ENCODE measurements around the gene CGB7.

CGB7 gene

GRCh38 chr19:49069026-49069425 lies 11.5 kb upstream of the CGB7 start:
- Histone ChIP-seq H3K4me1 (ENCODE audit: control insufficient read depth, low read length) (no peaks in the 10 kb centered on the region), H3K79me2 (ENCODE audit: control insufficient read depth, low read length) (no peaks in the 10 kb centered on the region), H3K4me3 (ENCODE audit: low read length) (no peak overlapping the region), H3K9me2 (replicated peaks; ENCODE audit: control insufficient read depth, low read length) (no peaks in the 10 kb centered on the region), H3K27ac (ENCODE audit: low read depth, low read length) (no peak overlapping the region), H3K36me3 (ENCODE audit: control insufficient read depth, low read length) (no peaks in the 10 kb centered on the region), H3F3A (ENCODE audit: control insufficient read depth, insufficient read depth) (no peaks in the 10 kb centered on the region), H4K20me1 (ENCODE audit: control insufficient read depth, insufficient read depth, low read depth, low read length) (no peaks in the 10 kb centered on the region), H3K9me3 (ENCODE audit: control insufficient read depth, insufficient read depth, low read length) (no peaks in the 10 kb centered on the region), H3K4me2 (ENCODE audit: low read length) (no peak overlapping the region), H3K27me3 (ENCODE audit: control insufficient read depth, low read length) (peaks cover 25% of the 10 kb centered on the region)
- TF ChIP-seq CTCF (IDR thresholded peaks at IDR 0.05; ENCODE audit: low read depth, low read length, poor library complexity, severe bottlenecking) (no peak), EZH2phosphoT487 (IDR thresholded peaks at IDR 0.05; ENCODE audit: borderline replicate concordance, low read length) (no peak)

GRCh38 chr19:49067554-49067953 lies 10.0 kb upstream of the CGB7 start:
- no peak for TF ChIP-seq EZH2phosphoT487 (IDR thresholded peaks at IDR 0.05; ENCODE audit: borderline replicate concordance, low read length)
- no peak for TF ChIP-seq CTCF (IDR thresholded peaks at IDR 0.05; ENCODE audit: low read depth, low read length, poor library complexity, severe bottlenecking)
- Histone ChIP-seq H3K9me2 (replicated peaks; ENCODE audit: control insufficient read depth, low read length) (no peaks in the 10 kb centered on the region), H3F3A (ENCODE audit: control insufficient read depth, insufficient read depth) (no peaks in the 10 kb centered on the region), H3K79me2 (ENCODE audit: control insufficient read depth, low read length) (no peaks in the 10 kb centered on the region), H3K4me1 (ENCODE audit: control insufficient read depth, low read length) (no peaks in the 10 kb centered on the region), H3K36me3 (ENCODE audit: control insufficient read depth, low read length) (no peaks in the 10 kb centered on the region), H3K4me2 (ENCODE audit: low read length) (no peak overlapping the region), H3K4me3 (ENCODE audit: low read length) (no peak overlapping the region), H3K27ac (ENCODE audit: low read depth, low read length) (no peak overlapping the region), H4K20me1 (ENCODE audit: control insufficient read depth, insufficient read depth, low read depth, low read length) (no peaks in the 10 kb centered on the region), H3K27me3 (ENCODE audit: control insufficient read depth, low read length) (peaks cover 26% of the 10 kb centered on the region), H3K9me3 (ENCODE audit: control insufficient read depth, insufficient read depth, low read length) (no peaks in the 10 kb centered on the region)

GRCh38 chr19:49065905-49066512 lies 8.5 kb upstream of the CGB7 start:
- no peak for TF ChIP-seq CTCF (IDR thresholded peaks at IDR 0.05; ENCODE audit: low read depth, low read length, poor library complexity, severe bottlenecking)
- TF ChIP-seq EZH2phosphoT487 (IDR thresholded peaks at IDR 0.05; ENCODE audit: borderline replicate concordance, low read length) = no peak
- Histone ChIP-seq H3K27me3 (ENCODE audit: control insufficient read depth, low read length) (peaks cover 39% of the 10 kb centered on the region), H3K27ac (ENCODE audit: low read depth, low read length) (no peak overlapping the region), H3K4me1 (ENCODE audit: control insufficient read depth, low read length) (no peaks in the 10 kb centered on the region), H3K79me2 (ENCODE audit: control insufficient read depth, low read length) (no peaks in the 10 kb centered on the region), H3K4me3 (ENCODE audit: low read length) (no peak overlapping the region), H3F3A (ENCODE audit: control insufficient read depth, insufficient read depth) (no peaks in the 10 kb centered on the region), H3K9me3 (ENCODE audit: control insufficient read depth, insufficient read depth, low read length) (no peaks in the 10 kb centered on the region), H3K36me3 (ENCODE audit: control insufficient read depth, low read length) (no peaks in the 10 kb centered on the region), H3K4me2 (ENCODE audit: low read length) (no peak overlapping the region), H4K20me1 (ENCODE audit: control insufficient read depth, insufficient read depth, low read depth, low read length) (no peaks in the 10 kb centered on the region), H3K9me2 (replicated peaks; ENCODE audit: control insufficient read depth, low read length) (no peaks in the 10 kb centered on the region)

Measured in DOHH2 (cell line).